ENCODE results near the gene ROR1.

DNA sequence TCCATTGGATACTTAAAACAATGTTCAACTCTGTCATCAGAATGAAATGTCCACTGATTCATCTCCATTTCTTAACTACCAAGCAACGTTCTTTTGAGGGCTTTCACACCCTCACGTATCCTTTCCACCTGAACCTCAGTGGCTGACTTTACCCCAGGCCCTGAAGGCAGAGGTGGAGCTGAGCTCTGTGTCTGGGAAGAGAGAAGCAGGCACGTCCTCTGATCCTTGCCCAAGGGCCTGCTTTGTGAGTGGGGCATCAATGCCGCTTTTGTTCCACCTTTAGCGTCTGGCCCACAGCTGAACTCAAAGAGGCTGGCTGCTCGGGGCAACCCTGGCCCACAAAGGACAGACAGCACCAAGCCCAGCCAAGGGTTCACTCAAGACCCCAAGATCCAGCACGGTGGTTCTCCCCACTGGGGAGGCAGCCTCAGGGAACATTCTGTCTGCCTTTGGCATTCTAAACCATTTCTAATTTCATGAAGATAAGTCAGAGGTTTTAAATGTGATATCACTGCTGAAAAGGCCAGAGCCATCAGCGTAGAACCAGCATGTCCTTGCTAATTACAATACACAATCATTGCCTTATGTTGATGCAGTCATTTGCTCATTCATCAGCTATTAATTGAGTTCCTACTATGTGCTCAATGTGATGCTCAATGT is 303.6 kb downstream of the ROR1 start:
- no peak for TF ChIP-seq ZNF70 (CRISPR knock-in tag; IDR thresholded peaks at IDR 0.05)
- no peak for TF ChIP-seq ZC3H10 (CRISPR knock-in tag; IDR thresholded peaks at IDR 0.05)
- TF ChIP-seq, protein P1, sequence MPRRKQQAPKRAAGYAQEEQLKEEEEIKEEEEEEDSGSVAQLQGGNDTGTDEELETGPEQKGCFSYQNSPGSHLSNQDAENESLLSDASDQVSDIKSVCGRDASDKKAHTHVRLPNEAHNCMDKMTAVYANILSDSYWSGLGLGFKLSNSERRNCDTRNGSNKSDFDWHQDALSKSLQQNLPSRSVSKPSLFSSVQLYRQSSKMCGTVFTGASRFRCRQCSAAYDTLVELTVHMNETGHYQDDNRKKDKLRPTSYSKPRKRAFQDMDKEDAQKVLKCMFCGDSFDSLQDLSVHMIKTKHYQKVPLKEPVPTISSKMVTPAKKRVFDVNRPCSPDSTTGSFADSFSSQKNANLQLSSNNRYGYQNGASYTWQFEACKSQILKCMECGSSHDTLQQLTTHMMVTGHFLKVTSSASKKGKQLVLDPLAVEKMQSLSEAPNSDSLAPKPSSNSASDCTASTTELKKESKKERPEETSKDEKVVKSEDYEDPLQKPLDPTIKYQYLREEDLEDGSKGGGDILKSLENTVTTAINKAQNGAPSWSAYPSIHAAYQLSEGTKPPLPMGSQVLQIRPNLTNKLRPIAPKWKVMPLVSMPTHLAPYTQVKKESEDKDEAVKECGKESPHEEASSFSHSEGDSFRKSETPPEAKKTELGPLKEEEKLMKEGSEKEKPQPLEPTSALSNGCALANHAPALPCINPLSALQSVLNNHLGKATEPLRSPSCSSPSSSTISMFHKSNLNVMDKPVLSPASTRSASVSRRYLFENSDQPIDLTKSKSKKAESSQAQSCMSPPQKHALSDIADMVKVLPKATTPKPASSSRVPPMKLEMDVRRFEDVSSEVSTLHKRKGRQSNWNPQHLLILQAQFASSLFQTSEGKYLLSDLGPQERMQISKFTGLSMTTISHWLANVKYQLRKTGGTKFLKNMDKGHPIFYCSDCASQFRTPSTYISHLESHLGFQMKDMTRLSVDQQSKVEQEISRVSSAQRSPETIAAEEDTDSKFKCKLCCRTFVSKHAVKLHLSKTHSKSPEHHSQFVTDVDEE (CRISPR knock-in tag; IDR thresholded peaks at IDR 0.05), result no peak
- TF ChIP-seq, protein P2, sequence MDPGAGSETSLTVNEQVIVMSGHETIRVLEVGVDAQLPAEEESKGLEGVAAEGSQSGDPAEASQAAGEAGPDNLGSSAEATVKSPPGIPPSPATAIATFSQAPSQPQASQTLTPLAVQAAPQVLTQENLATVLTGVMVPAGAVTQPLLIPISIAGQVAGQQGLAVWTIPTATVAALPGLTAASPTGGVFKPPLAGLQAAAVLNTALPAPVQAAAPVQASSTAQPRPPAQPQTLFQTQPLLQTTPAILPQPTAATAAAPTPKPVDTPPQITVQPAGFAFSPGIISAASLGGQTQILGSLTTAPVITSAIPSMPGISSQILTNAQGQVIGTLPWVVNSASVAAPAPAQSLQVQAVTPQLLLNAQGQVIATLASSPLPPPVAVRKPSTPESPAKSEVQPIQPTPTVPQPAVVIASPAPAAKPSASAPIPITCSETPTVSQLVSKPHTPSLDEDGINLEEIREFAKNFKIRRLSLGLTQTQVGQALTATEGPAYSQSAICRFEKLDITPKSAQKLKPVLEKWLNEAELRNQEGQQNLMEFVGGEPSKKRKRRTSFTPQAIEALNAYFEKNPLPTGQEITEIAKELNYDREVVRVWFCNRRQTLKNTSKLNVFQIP (CRISPR knock-in tag; IDR thresholded peaks at IDR 0.05; ENCODE audit: borderline replicate concordance, low read depth), result no peak
- TF ChIP-seq, protein P3, sequence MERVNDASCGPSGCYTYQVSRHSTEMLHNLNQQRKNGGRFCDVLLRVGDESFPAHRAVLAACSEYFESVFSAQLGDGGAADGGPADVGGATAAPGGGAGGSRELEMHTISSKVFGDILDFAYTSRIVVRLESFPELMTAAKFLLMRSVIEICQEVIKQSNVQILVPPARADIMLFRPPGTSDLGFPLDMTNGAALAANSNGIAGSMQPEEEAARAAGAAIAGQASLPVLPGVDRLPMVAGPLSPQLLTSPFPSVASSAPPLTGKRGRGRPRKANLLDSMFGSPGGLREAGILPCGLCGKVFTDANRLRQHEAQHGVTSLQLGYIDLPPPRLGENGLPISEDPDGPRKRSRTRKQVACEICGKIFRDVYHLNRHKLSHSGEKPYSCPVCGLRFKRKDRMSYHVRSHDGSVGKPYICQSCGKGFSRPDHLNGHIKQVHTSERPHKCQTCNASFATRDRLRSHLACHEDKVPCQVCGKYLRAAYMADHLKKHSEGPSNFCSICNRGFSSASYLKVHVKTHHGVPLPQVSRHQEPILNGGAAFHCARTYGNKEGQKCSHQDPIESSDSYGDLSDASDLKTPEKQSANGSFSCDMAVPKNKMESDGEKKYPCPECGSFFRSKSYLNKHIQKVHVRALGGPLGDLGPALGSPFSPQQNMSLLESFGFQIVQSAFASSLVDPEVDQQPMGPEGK (CRISPR knock-in tag; IDR thresholded peaks at IDR 0.05; ENCODE audit: borderline replicate concordance), result no peak
- TF ChIP-seq BACH2 (CRISPR knock-in tag; IDR thresholded peaks at IDR 0.05; ENCODE audit: borderline replicate concordance), result no peak
- TF ChIP-seq PPARA (CRISPR knock-in tag; IDR thresholded peaks at IDR 0.05; ENCODE audit: borderline replicate concordance), result no peak
- no peak for TF ChIP-seq TCF4 (CRISPR knock-in tag; IDR thresholded peaks at IDR 0.05; ENCODE audit: borderline replicate concordance)
- no peak for TF ChIP-seq OSR1 (CRISPR knock-in tag; IDR thresholded peaks at IDR 0.05)

Data from SK-N-SH treated with all-trans-retinoic acid at 6 μM for 48 hours (cell line).